ENCODE measurements around the gene TSC22D3.
"Not testable (repeated sequence)": the region's sequence is repeated elsewhere in the genome, so short reads cannot be mapped to it uniquely, and the experiment has no call there.

Gene TSC22D3

GRCh38 chrX:107683124-107683895, 92.3 kb downstream of the TSC22D3 start:
- no peak for DNase-seq (ENCODE audit: low read depth in 2 of 2)

- no peak for DNase-seq (ENCODE audit: low read depth in 2 of 2)
Measured at GRCh38 chrX:107682256-107682655, 93.3 kb downstream of the TSC22D3 start.

GRCh38 chrX:107678957-107679740, 96.4 kb downstream of the TSC22D3 start:
- DNase-seq (ENCODE audit: low read depth in 2 of 2): peak; percentile 35 to 48

- no peak for DNase-seq (ENCODE audit: low read depth in 2 of 2)
Measured at GRCh38 chrX:107677909-107678308, 97.7 kb downstream of the TSC22D3 start.

- no peak for DNase-seq (ENCODE audit: low read depth in 2 of 2)
Measured at GRCh38 chrX:107677501-107677901, 98.1 kb downstream of the TSC22D3 start.

- peak; percentile 15 to 48 for DNase-seq (ENCODE audit: low read depth in 2 of 2)
Measured at GRCh38 chrX:107676559-107677378, 98.8 kb downstream of the TSC22D3 start.

GRCh38 chrX:107675823-107676555, 99.6 kb downstream of the TSC22D3 start:
- DNase-seq (ENCODE audit: low read depth in 2 of 2): no peak

GRCh38 chrX:107675365-107675654, 100.3 kb downstream of the TSC22D3 start:
- no peak for DNase-seq (ENCODE audit: low read depth in 2 of 2)

- peak in 1 of 2 donors; percentile 21 for DNase-seq (ENCODE audit: low read depth in 2 of 2)
Measured at GRCh38 chrX:107674480-107675364, 100.9 kb downstream of the TSC22D3 start.

- peak; percentile 83 to 90 for DNase-seq (ENCODE audit: low read depth in 2 of 2)
Measured at GRCh38 chrX:107673933-107674479, 101.6 kb downstream of the TSC22D3 start.

GRCh38 chrX:107673431-107673830, 102.2 kb downstream of the TSC22D3 start:
- no peak for DNase-seq (ENCODE audit: low read depth in 2 of 2)

- peak; percentile 48 to 70 for DNase-seq (ENCODE audit: low read depth in 2 of 2)
Measured at GRCh38 chrX:107672955-107673378, 102.6 kb downstream of the TSC22D3 start.

- DNase-seq (ENCODE audit: low read depth in 2 of 2): not testable (repeated sequence)
Measured at GRCh38 chrX:107671256-107671655, 104.3 kb downstream of the TSC22D3 start.

GRCh38 chrX:107669885-107670628, 105.5 kb downstream of the TSC22D3 start:
- DNase-seq (ENCODE audit: low read depth in 2 of 2): no peak

- no peak for DNase-seq (ENCODE audit: low read depth in 2 of 2)
Measured at GRCh38 chrX:107669261-107669660, 106.3 kb downstream of the TSC22D3 start.

GRCh38 chrX:107668710-107669109, 106.9 kb downstream of the TSC22D3 start:
- not testable (repeated sequence) for DNase-seq (ENCODE audit: low read depth in 2 of 2)

GRCh38 chrX:107667426-107667825, 108.2 kb downstream of the TSC22D3 start:
- DNase-seq (ENCODE audit: low read depth in 2 of 2): no peak

- DNase-seq (ENCODE audit: low read depth in 2 of 2): no peak
Measured at GRCh38 chrX:107666931-107667330, 108.7 kb downstream of the TSC22D3 start.

Measured in stimulated activated CD8-positive, alpha-beta memory T cell treated with anti-CD3 and anti-CD28 coated beads, Interleukin-7, amount 100 ng/mL, for 4 hours (primary cell).